HG02678 (cell line): Measurements from ENCODE around the gene PSMF1.
"Not testable (repeated sequence)": the region's sequence is repeated elsewhere in the genome, so short reads cannot be mapped to it uniquely, and the experiment has no call there.

Source experiments
- ATAC-seq: cut with Tn5 transposase; IDR thresholded peaks from one replicate; pipeline ENCODE4 v1.9.1; 2021; ENCODE audit warnings: mild to moderate bottlenecking, moderate library complexity; ENCODE audit not compliant: unreplicated experiment

The PSMF1 gene

GRCh38 chr20:1212023-1212422 lies 93.6 kb downstream of the PSMF1 start:
- ATAC-seq: no peak

DNA sequence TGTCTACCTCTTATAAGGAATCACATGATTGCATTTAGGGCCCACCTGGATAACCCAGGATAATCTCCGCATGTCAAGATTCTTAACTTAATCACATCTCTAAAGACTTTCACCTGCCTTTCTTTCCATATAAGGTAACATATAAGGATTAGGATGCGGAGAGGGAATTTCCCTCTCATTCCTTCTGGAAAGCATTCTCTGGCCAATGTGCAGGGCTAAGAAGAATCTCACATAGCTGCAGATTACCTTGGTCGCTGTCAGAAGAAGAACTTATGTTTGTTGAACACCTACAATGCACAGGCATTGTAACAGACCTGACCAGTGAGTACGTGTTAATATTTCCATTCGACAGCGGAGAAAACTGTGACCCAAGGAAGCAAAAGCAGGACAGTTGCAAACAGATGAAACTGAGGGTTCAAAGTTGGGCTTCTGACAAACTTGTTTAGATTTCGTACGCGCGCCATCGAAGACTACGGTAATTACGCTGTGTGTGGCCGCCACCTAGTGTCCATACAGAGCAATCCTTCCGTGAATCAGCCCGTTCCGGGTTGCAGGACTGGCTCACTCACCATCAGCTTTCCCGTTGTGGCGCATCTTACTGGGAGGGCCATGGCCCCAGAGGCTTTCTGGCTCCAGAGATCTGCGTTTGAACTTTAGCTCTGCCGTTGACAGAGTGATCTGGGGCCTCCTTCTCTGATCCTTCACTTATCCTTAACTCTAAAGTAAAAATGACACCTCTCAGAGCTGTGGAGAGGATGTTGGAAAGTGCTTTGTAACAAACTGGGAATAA lies 94.4 kb downstream of the PSMF1 start:
- no peak for ATAC-seq

DNA sequence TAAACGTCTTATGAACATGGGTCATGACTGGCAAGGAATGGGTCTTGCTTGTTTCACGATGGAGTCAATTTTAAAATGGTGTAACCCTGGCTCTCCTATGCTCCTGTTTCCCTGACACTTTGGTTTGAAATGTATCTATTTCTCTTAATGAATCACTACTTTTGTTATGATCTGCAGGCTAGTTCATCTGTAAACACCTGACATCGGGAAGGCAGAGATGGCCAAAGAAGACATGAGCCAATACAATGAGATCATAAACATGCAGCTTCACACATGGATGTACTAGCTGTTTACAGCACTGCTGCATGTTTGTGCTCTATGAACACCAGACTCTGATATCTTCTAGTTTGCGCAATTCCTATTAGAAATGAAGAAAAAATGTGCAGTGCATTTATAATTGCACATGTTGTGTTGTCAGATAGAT lies 96.4 kb downstream of the PSMF1 start:
- no peak for ATAC-seq

DNA sequence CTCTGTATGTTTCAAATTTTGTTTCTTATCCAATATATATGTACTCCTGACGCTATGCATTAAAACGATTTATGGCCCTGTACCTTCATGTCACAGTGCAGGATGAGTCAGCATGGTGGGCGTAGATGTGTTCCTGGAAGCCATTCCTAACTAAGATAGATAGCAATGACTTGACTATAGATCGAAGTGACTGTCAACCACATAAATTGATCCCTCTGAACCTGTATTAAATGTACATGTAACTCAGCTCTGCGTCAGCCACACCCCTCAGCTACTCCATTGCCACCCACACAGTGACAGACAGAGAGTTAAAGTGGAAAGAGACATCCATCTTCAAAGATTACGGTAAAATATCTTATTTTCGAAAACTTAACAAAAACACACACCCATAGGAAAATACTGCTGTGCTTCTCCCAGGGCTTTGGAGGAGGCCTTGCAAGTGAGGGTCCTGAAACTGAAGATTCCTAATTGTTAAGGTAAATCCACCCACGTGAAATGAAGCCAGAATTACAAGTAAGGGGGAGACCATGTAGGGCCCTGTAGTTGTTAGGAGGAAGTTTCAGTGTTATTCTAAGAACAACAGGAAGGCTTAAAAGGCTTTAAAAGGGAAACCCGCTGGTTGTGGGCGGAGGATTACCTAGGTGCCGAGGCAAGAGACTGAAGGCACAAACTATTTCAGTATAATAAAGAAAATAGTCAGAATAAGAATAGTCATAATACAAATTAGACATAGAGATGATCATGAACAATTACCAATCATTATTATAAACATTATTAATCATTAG lies 97.2 kb downstream of the PSMF1 start:
- ATAC-seq: no peak

GRCh38 chr20:1216527-1217427 lies 98.4 kb downstream of the PSMF1 start:
- ATAC-seq: not testable (repeated sequence)
